Skeletal muscle satellite cell (primary cell): ENCODE results near the gene WSCD1.

ENCODE experiments used
- H3K27me3 ChIP-seq: 2 replicates; pipeline ENCODE4 v1.7.0; 2013; ENCODE audit warnings: low read length; ENCODE audit not compliant: control insufficient read depth, insufficient read depth
- H3K36me3 ChIP-seq: 2 replicates; pipeline ENCODE4 v1.7.0; 2013; ENCODE audit warnings: mild to moderate bottlenecking, control low read depth, low read length; ENCODE audit not compliant: insufficient read depth
- H3K4me1 ChIP-seq: 2 replicates; pipeline ENCODE4 v1.7.0; 2013; ENCODE audit warnings: low read length; ENCODE audit not compliant: control insufficient read depth, insufficient read depth
- H3K4me2 ChIP-seq: 2 replicates; pipeline ENCODE4 v1.7.0; 2013; ENCODE audit warnings: mild to moderate bottlenecking, low read length
- H3K4me3 ChIP-seq: 2 replicates; pipeline ENCODE4 v1.7.0; 2013; ENCODE audit warnings: low read length
- H3K9ac ChIP-seq: 2 replicates; pipeline ENCODE4 v1.7.0; 2013; ENCODE audit warnings: mild to moderate bottlenecking, low read depth, low read length, moderate library complexity
- H3K9me3 ChIP-seq: replicated peaks from 2 replicates; pipeline ENCODE4 v1.7.0; 2013; ENCODE audit warnings: mild to moderate bottlenecking, control low read depth, low read length

The WSCD1 gene

DNA sequence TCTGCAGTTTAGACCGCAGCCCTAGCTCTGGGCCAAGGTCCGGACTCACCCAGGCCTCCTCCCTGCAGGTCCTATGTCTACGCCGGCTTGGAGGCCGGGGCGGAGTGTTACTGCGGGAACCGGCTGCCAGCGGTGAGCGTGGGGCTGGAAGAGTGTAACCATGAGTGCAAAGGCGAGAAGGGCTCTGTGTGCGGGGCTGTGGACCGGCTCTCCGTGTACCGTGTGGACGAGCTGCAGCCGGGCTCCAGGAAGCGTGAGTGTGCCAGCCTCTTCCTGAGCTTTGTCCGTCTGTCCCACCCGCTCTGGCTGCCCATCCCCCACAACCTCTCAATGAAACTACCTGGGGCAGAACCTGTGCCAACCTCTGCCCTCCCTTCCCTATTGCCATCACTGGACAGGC is 20.1 kb downstream of the WSCD1 start:
- Histone ChIP-seq H3K27me3 (no peaks in the 10 kb centered on the region), H3K4me3 (no peak overlapping the region), H3K4me2 (no peak overlapping the region), H3K4me1 (no peaks in the 10 kb centered on the region), H3K36me3 (no peaks in the 10 kb centered on the region), H3K9me3 (no peaks in the 10 kb centered on the region), H3K9ac (no peak overlapping the region)

DNA sequence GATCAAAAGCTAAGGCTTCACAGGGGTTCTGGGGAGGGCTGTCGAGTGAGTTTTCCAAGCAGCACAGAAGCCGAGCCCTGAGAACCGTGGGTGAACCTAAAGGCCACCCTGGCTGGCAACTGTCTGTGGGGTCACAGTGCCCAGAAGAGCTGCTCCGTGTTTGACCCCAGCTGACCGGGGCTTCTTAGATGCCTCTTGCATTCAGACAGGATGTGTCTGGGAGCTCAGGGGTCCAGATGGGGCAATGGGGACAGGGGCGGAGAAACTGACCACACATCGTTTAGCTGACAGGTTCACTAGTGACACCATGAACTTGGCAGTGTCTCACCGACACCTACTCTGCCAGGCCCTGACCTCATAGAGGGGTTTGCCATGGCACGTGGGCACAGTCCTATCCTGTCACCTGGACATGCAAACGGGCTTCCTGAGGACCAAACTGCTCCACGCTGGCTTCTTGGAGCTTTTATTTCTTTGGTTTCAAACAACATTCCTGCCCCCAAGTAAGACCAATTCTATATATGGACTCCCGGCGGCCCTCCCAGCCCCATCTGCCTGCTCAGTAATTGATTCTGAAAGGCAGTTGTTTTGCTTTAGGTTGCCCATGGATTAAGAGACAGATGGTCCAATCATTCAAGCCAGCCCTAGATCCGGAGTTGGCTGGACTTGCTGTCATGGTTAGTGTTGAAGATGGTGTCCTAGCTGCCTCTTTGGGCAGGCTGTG is 22.2 kb downstream of the WSCD1 start:
- Histone ChIP-seq H3K36me3 (no peaks in the 10 kb centered on the region), H3K9me3 (no peaks in the 10 kb centered on the region), H3K9ac (no peak overlapping the region), H3K4me1 (no peaks in the 10 kb centered on the region), H3K4me2 (no peak overlapping the region), H3K4me3 (no peak overlapping the region), H3K27me3 (no peaks in the 10 kb centered on the region)

DNA sequence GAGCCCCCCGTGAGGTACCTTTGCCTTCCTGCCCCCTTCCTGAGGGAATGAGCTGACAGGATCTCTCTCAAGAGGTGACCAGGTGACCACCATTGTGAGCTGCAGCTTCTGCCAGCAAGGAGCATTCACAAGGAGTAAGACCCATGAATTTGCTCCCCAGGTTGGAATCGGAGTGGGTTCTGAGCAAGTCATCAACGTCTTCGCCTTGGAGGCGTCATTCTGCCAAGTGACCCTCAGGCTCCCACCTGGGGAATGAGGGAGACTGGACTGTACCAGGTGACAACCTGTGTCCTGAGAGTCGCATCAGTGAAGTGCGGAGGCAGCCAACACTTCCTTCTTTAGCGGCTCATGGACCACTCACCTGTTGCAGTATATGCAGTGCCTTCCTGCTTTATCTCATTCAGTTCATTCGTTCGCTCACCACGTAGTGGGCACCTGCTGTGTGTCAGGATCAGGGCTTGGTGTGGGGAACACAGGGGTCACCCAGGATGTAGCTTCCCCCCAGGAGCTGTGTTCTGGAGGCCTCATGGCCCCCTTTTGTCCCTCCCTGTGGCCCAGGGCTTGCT is 22.8 kb downstream of the WSCD1 start:
- no peak overlapping the region for H3K9ac ChIP-seq
- H3K4me1 ChIP-seq: no peaks in the 10 kb centered on the region
- H3K36me3 ChIP-seq: no peaks in the 10 kb centered on the region
- no peak overlapping the region for H3K4me2 ChIP-seq
- no peaks in the 10 kb centered on the region for H3K9me3 ChIP-seq
- H3K27me3 ChIP-seq: no peaks in the 10 kb centered on the region
- no peak overlapping the region for H3K4me3 ChIP-seq

DNA sequence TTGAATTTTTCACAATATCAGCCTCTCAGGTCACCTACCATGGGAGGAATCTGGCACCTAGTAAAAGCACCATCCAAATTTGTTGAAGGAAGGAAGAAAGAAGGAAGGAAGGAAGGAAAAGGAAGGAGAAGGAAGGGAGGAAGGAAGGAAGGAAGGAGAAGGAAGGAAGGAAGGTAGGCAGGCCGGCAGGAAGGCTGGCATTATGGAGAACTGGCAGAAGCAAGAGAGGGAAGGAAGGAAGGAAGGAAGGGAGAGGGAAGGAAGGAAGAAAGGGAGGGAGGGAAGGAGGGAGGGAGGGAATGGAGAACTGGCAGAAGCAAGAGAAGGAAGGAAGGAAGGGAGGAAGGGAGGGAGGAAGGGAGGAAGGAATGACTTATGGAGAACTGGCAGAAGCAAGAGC is 24.3 kb downstream of the WSCD1 start:
- Histone ChIP-seq H3K4me3 (no peak overlapping the region), H3K36me3 (no peaks in the 10 kb centered on the region), H3K9ac (no peak overlapping the region), H3K4me2 (no peak overlapping the region), H3K9me3 (no peaks in the 10 kb centered on the region), H3K4me1 (no peaks in the 10 kb centered on the region), H3K27me3 (no peaks in the 10 kb centered on the region)

DNA sequence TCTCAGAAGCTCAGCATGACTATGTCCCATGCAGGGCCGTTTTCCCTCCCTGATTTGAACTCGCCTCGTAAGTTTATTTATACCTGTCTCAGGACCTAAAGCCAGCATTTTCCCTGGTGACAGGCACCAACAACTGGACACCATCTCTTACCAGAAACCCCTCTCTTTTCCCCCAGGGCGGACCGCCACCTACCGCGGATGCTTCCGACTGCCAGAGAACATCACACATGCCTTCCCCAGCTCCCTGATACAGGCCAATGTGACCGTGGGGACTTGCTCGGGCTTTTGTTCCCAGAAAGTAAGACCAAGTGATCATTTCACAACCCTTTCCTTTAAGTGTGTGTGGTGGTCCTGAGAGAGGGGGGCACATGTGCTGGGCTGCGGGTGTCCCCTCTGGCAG is 24.7 kb downstream of the WSCD1 start:
- Histone ChIP-seq H3K4me2 (no peak overlapping the region), H3K27me3 (no peaks in the 10 kb centered on the region), H3K36me3 (no peaks in the 10 kb centered on the region), H3K4me3 (no peak overlapping the region), H3K9me3 (no peaks in the 10 kb centered on the region), H3K4me1 (no peaks in the 10 kb centered on the region), H3K9ac (no peak overlapping the region)

DNA sequence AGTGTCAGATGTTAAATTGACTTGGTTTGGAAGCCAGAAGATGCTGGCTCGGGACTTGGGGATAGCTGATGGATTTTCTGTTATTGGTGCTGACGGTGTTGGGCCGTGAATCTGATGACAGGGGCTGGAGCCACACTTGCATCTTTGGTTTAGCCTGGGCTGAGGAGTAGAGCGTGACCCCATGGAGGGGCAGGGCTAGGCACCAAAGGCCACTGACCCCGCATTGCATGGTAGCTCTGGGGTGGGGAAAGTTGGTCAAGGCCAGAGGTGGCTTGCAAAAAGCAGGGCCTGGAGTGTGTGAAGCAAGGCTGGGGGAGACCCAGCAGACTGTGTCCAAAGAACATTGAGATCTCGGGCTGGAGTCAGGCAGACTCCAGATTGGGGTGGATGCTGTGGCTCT is 25.3 kb downstream of the WSCD1 start:
- Histone ChIP-seq H3K4me1 (no peaks in the 10 kb centered on the region), H3K27me3 (no peaks in the 10 kb centered on the region), H3K4me2 (no peak overlapping the region), H3K36me3 (no peaks in the 10 kb centered on the region), H3K9ac (no peak overlapping the region), H3K4me3 (no peak overlapping the region), H3K9me3 (no peaks in the 10 kb centered on the region)

DNA sequence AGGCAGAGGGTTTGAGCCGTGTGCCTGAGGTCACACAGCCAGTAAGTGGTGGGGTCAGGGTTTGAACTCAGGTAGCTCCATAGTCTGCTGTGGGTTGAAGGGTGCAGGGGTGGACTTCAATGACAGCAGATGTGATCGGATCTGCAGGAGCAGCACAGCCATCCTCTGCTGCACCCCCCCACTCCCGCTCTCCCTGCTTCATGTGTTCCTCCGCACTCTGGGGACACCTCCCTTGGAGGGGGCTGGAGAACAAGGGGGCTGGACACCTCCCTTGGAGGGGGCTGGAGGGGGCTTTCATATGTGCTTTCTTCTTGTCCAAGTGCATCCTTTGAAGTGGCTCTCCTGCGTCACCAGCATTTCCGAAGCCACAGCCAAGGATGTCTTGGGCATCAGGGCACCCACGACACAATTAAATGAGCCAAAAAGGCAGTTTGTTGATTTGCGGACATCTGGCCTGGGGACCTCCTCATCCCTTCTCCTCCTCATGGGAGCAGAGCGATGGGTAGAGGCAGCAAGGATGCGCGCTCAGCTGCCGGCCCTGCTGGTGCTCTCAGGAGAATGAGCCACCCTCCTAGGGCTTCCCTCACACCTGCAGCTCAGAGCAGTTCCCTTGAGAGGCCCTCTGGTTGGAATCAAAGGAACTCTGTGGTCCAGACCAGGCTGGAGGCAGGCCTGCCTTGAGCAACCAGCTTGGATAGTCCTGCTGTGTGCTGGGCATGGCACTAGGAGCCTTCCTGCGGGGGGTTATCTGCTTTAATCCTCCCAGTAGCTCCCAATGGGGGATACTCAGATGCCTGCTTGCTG is 26.2 kb downstream of the WSCD1 start:
- no peaks in the 10 kb centered on the region for H3K9me3 ChIP-seq
- no peaks in the 10 kb centered on the region for H3K36me3 ChIP-seq
- H3K27me3 ChIP-seq: no peaks in the 10 kb centered on the region
- H3K4me3 ChIP-seq: no peak overlapping the region
- no peak overlapping the region for H3K9ac ChIP-seq
- no peak overlapping the region for H3K4me2 ChIP-seq
- no peaks in the 10 kb centered on the region for H3K4me1 ChIP-seq

DNA sequence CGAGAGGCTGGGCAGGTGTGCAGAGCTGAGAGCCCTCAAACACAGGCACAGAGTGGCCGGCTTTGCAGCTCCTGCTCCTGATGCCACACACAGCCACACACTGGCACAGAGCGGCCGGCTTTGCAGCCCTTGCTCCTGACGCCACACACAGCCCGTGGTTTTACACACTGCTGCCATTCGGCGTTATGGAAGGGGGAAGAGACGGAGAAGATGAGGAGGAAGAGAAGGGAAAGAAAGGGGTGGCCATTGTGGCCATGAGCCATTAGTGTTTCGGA is 26.8 kb downstream of the WSCD1 start:
- Histone ChIP-seq H3K27me3 (no peaks in the 10 kb centered on the region), H3K9me3 (no peaks in the 10 kb centered on the region), H3K4me3 (no peak overlapping the region), H3K36me3 (no peaks in the 10 kb centered on the region), H3K9ac (no peak overlapping the region), H3K4me1 (no peaks in the 10 kb centered on the region), H3K4me2 (no peak overlapping the region)

DNA sequence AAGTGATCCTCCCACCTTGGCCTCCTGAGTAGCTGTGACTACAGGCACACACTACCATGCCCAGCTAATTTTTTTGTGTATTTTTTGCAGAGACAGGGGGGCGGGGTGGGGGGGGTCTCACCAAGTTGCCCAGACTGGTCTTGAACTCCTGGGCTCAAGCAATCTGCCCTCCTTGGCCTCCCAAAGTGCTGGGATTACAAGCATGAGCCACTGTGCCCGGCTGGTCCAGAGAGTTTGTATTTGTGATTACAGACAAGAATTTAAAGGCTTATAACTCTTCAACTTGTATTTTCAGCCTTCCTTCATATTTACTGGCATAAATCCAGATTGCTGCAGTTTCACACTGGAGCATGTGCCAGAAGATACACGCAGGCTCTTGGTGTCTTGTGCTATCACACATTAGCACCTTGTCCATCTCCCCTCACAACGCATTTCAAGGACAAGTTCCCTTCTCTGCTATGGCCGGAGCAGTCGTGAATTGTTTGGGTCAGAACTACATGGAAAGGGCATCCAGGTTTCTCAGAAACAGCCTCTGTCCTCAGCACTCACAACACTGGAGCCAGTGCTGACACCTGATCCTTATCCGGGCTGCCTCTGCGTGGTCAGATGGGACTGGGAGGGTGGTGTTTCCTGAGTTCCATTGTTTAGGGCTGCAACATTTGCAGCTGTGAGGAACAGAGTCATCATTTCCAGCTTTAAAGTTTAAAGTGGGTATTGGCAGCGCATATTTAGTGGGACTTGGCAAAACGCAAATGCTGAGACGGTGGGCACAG is 28.1 kb downstream of the WSCD1 start:
- H3K9ac ChIP-seq: no peak overlapping the region

DNA sequence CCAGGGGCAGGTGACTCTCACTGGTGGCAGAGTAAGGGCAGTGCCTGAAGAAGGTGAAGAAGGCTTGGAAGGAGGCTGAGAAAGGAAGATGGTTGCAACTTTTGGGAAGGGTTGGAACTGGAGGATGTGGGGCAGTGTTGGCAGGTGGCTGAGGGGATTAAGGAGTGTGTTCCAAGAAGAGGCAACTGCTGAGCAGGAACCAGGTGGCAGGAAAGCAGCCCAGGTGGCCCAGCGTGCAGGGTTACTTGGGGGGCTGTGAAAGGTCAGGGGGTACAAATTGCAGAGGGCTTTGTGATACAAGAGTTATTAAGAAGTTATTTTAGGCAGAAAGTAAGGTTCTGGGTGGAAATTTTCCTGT is 28.6 kb downstream of the WSCD1 start:
- no peak overlapping the region for H3K4me3 ChIP-seq
- H3K27me3 ChIP-seq: no peaks in the 10 kb centered on the region
- no peaks in the 10 kb centered on the region for H3K9me3 ChIP-seq
- H3K9ac ChIP-seq: no peak overlapping the region
- H3K36me3 ChIP-seq: no peaks in the 10 kb centered on the region
- H3K4me2 ChIP-seq: no peak overlapping the region
- H3K4me1 ChIP-seq: no peaks in the 10 kb centered on the region

More for the DNA sequence above, 28.1 kb downstream of the WSCD1 start:
- Histone ChIP-seq H3K4me2 (no peak overlapping the region), H3K27me3 (no peaks in the 10 kb centered on the region), H3K4me3 (no peak overlapping the region), H3K4me1 (no peaks in the 10 kb centered on the region), H3K36me3 (no peaks in the 10 kb centered on the region), H3K9me3 (no peaks in the 10 kb centered on the region)

DNA sequence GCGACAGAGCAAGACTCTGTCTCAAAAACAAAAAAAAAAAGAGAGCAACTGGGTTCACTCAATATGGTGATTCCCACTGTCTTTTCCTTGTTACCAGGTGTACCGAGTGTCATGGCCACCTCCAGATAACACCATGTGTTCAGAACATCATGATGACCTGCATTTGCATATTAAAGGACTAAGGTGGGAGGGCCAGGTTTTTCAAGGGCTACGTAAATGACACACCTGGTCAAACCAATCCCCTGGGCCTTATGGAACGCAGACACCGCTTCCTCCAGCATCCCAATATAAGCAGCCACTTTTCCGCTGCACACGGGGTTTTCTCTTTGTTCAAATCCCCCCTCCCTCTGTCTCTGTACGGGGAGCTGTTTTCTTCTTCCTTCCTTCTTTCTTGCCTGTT is 29.3 kb downstream of the WSCD1 start:
- no peaks in the 10 kb centered on the region for H3K36me3 ChIP-seq
- H3K4me1 ChIP-seq: no peaks in the 10 kb centered on the region
- no peak overlapping the region for H3K4me3 ChIP-seq
- no peak overlapping the region for H3K9ac ChIP-seq
- H3K4me2 ChIP-seq: no peak overlapping the region
- H3K9me3 ChIP-seq: no peaks in the 10 kb centered on the region
- no peaks in the 10 kb centered on the region for H3K27me3 ChIP-seq
